GM23338 (cell line): ENCODE data around the gene NDST1. TPM values are rescaled to one million over a fixed set of nuclear protein-coding genes. Genes with fewer than 3 reads are reported as not detected.
A peak's percentile ranks its signal among the peaks of the same experiment; 100 is the strongest.

Experiments
- ATAC-seq: fragments of 200-7000 bp; cut with Tn5 transposase; 3 replicates; pipeline ENCODE4 v1.9.1; 2020
- DNase-seq: peaks from one replicate; pipeline ENCODE4 v3.0.0-alpha.2; 2015; ENCODE audit warnings: low spot score
- H2AFZ ChIP-seq: fragments of 200-600 bp; sonication (generic); 2 replicates; pipeline ENCODE4 v1.8.0; 2016; ENCODE audit warnings: antibody characterized with exemption, mild to moderate bottlenecking, moderate library complexity
- H3F3A ChIP-seq: fragments of 200-600 bp; sonication (generic); replicated peaks from 2 replicates; pipeline ENCODE4 v1.8.0; 2017; ENCODE audit warnings: antibody characterized with exemption, mixed run types, low read depth
- H3K27ac ChIP-seq: fragments of 200-600 bp; sonication (generic); 2 replicates; pipeline ENCODE4 v1.6.1; 2016; ENCODE audit warnings: low read depth
- H3K27me3 ChIP-seq: fragments of 200-600 bp; sonication (generic); 2 replicates; pipeline ENCODE4 v1.8.0; 2016; ENCODE audit warnings: mild to moderate bottlenecking, mixed run types, moderate library complexity; ENCODE audit not compliant: insufficient read depth
- H3K36me3 ChIP-seq: fragments of 200-600 bp; sonication (generic); 2 replicates; pipeline ENCODE4 v1.8.0; 2016; ENCODE audit warnings: mild to moderate bottlenecking; ENCODE audit not compliant: insufficient read depth
- H3K4me1 ChIP-seq: fragments of 200-600 bp; sonication (generic); 2 replicates; pipeline ENCODE4 v1.8.0; 2016; ENCODE audit warnings: mild to moderate bottlenecking, moderate library complexity; ENCODE audit not compliant: insufficient read depth
- H3K4me2 ChIP-seq: fragments of 200-600 bp; sonication (generic); 2 replicates; pipeline ENCODE4 v1.7.1; 2017; ENCODE audit warnings: mixed run types
- H3K4me3 ChIP-seq: fragments of 200-600 bp; sonication (generic); 2 replicates; pipeline ENCODE4 v1.6.1; 2016; ENCODE audit warnings: mixed run types
- H3K79me2 ChIP-seq: fragments of 200-600 bp; sonication (generic); replicated peaks from 2 replicates; pipeline ENCODE4 v1.8.0; 2017; ENCODE audit warnings: mild to moderate bottlenecking; ENCODE audit not compliant: insufficient read depth
- H3K9me2 ChIP-seq: fragments of 200-600 bp; sonication (generic); 2 replicates; pipeline ENCODE4 v1.8.0; 2017; ENCODE audit not compliant: insufficient read depth
- H4K20me1 ChIP-seq: fragments of 200-600 bp; sonication (generic); replicated peaks from 2 replicates; pipeline ENCODE4 v1.8.0; 2017; ENCODE audit warnings: mild to moderate bottlenecking; ENCODE audit not compliant: insufficient read depth
- H3K27ac Mint-ChIP-seq: 2 replicates; pipeline ENCODE4 v1.8.0; 2020; ENCODE audit warnings: inconsistent platforms, mild to moderate bottlenecking, moderate library complexity, mixed read lengths
- H3K27me3 Mint-ChIP-seq: 3 replicates; pipeline ENCODE4 v1.8.0; 2022; ENCODE audit warnings: low read depth, mild to moderate bottlenecking, moderate library complexity, mixed read lengths, inconsistent platforms; ENCODE audit not compliant: insufficient read depth, poor library complexity
- H3K36me3 Mint-ChIP-seq: 3 replicates; pipeline ENCODE4 v1.8.0; 2021; ENCODE audit warnings: low read depth, mild to moderate bottlenecking, inconsistent platforms, moderate library complexity, mixed read lengths
- H3K4me1 Mint-ChIP-seq: 3 replicates; pipeline ENCODE4 v1.8.0; 2020; ENCODE audit warnings: mild to moderate bottlenecking, inconsistent platforms, mixed read lengths
- H3K4me3 Mint-ChIP-seq: 3 replicates; pipeline ENCODE4 v1.8.0; 2021; ENCODE audit warnings: moderate library complexity, mild to moderate bottlenecking, inconsistent platforms, mixed read lengths
- H3K9me3 Mint-ChIP-seq: 3 replicates; pipeline ENCODE4 v1.8.0; 2020; ENCODE audit warnings: moderate library complexity, mild to moderate bottlenecking, inconsistent platforms, mixed read lengths
- CREB1 ChIP-seq: fragments of 250-450 bp; sonication (Bioruptor Pico); IDR thresholded peaks from 2 replicates; pipeline ENCODE4 v1.5.0; 2020; ENCODE audit warnings: low read depth, mild to moderate bottlenecking, moderate library complexity
- EZH2phosphoT487 ChIP-seq: fragments of 200-600 bp; sonication (generic); IDR thresholded peaks from one replicate; pipeline ENCODE4 v1.8.1; 2018; ENCODE audit warnings: antibody characterized with exemption; ENCODE audit not compliant: unreplicated experiment
- JUNB ChIP-seq: IDR thresholded peaks from one replicate; pipeline ENCODE4 v1.6.1; 2016; ENCODE audit warnings: antibody characterized with exemption; ENCODE audit not compliant: unreplicated experiment
- NANOG ChIP-seq: IDR thresholded peaks from 2 replicates; pipeline ENCODE4 v1.6.1; 2016; ENCODE audit warnings: antibody characterized with exemption, borderline replicate concordance
- POLR2AphosphoS5 ChIP-seq: IDR thresholded peaks from 2 replicates; pipeline ENCODE4 v1.6.1; 2016; ENCODE audit warnings: antibody characterized with exemption, low read depth
- STAT1 ChIP-seq: IDR thresholded peaks from one replicate; pipeline ENCODE4 v1.6.1; 2016; ENCODE audit warnings: antibody characterized with exemption; ENCODE audit not compliant: unreplicated experiment
- ZNF114 ChIP-seq: fragments of 250-450 bp; sonication (Bioruptor Pico); IDR thresholded peaks from 2 replicates; pipeline ENCODE4 v1.5.0; 2020; ENCODE audit warnings: mild to moderate bottlenecking, moderate library complexity
- ZNF462 ChIP-seq: fragments of 250-450 bp; sonication (Bioruptor Pico); IDR thresholded peaks from 2 replicates; pipeline ENCODE4 v1.5.0; 2020; ENCODE audit warnings: mild to moderate bottlenecking, moderate library complexity
- polyA plus RNA-seq: library from polyadenylated mRNA; unstranded; fragments of >200 nt; fragmentation: Nextera tagmentation; extraction: Ambion mirVana; gene quantifications from 2 replicates; pipeline ENCODE4 v1.2.1, GENCODE V29; 2016
- total RNA-seq: library from RNA; depleted of rRNA; stranded (reverse); fragments of >200 nt; shearing (Covaris generic); gene quantifications from 2 replicates; pipeline ENCODE4 v1.2.3, GENCODE V29; 2014

Gene NDST1
- total and polyA plus RNA-seq, 2 experiments from 2014 or later = 7.3 to 85.0 TPM

GRCh38 chr5:150598821-150599273 is 90.9 kb downstream of the NDST1 start (continued):
- TF ChIP-seq JUNB = no peak

GRCh38 chr5:150599281-150599680 is 91.3 kb downstream of the NDST1 start:
- DNase-seq (no peak), ATAC-seq (peak; percentile 15; the same call in 2 of the 3 replicates)
- TF ChIP-seq POLR2AphosphoS5 = no peak
- TF ChIP-seq ZNF462 (CRISPR knock-in tag) = no peak
- TF ChIP-seq CREB1 (CRISPR knock-in tag) = no peak
- TF ChIP-seq ZNF114 (CRISPR knock-in tag) = no peak
- TF ChIP-seq EZH2phosphoT487 = no peak
- no peak for TF ChIP-seq NANOG
- TF ChIP-seq STAT1 = no peak
- no peak overlapping the region for H3K4me3 ChIP-seq
- no peaks in the 10 kb centered on the region for H3K36me3 ChIP-seq
- Mint-ChIP-seq H3K27ac (no peak overlapping the region), H3K4me3 (no peak overlapping the region), H3K27me3 (peaks cover 2% of the 10 kb centered on the region), H3K4me1 (peaks cover 12% of the 10 kb centered on the region), H3K9me3 (no peaks in the 10 kb centered on the region), H3K36me3 (no peaks in the 10 kb centered on the region)
- no peaks in the 10 kb centered on the region for H4K20me1 ChIP-seq
- no peaks in the 10 kb centered on the region for H3F3A ChIP-seq
- no peaks in the 10 kb centered on the region for H3K79me2 ChIP-seq
- H3K4me1 ChIP-seq = no peaks in the 10 kb centered on the region
- H3K27me3 ChIP-seq = no peaks in the 10 kb centered on the region
- no peak overlapping the region for H2AFZ ChIP-seq
- no peak overlapping the region for H3K27ac ChIP-seq
- no peaks in the 10 kb centered on the region for H3K9me2 ChIP-seq
- H3K4me2 ChIP-seq = no peak overlapping the region
